ENCODE data around the gene CD1D. TPM values are rescaled to one million over a fixed set of nuclear protein-coding genes. Genes with fewer than 3 reads are reported as not detected.
"Not testable (repeated sequence)": the region's sequence is repeated elsewhere in the genome, so short reads cannot be mapped to it uniquely, and the experiment has no call there.

CD1D gene
- total RNA-seq, 2 donors from 2014 or later = not detected

GRCh38 chr1:158154501-158154900, 26.2 kb upstream of the CD1D start:
- H3K4me1 Mint-ChIP-seq = peaks cover 11% of the 10 kb centered on the region
- H3K9me3 Mint-ChIP-seq = peaks cover 4% of the 10 kb centered on the region
- no peak for ATAC-seq (replicated peaks)

GRCh38 chr1:158155673-158156072, 25.0 kb upstream of the CD1D start:
- Mint-ChIP-seq H3K27ac (no peak overlapping the region), H3K9me3 (no peaks in the 10 kb centered on the region), H3K36me3 (ENCODE audit: low read depth) (no peaks in the 10 kb centered on the region), H3K4me3 (no peak overlapping the region), H3K27me3 (peaks cover 29% of the 10 kb centered on the region), H3K4me1 (no peaks in the 10 kb centered on the region)
- ATAC-seq (replicated peaks) = no peak

More at GRCh38 chr1:158154501-158154900, 26.2 kb upstream of the CD1D start:
- Mint-ChIP-seq H3K4me3 (no peak overlapping the region), H3K27ac (no peak overlapping the region), H3K27me3 (peaks cover 23% of the 10 kb centered on the region), H3K36me3 (ENCODE audit: low read depth) (no peaks in the 10 kb centered on the region)

GRCh38 chr1:158159597-158159996, 21.1 kb upstream of the CD1D start:
- H3K27me3 Mint-ChIP-seq = peaks cover 55% of the 10 kb centered on the region
- H3K9me3 Mint-ChIP-seq = no peaks in the 10 kb centered on the region
- H3K27ac Mint-ChIP-seq = no peak overlapping the region
- no peaks in the 10 kb centered on the region for H3K4me1 Mint-ChIP-seq
- ATAC-seq (replicated peaks) = no peak
- no peak overlapping the region for H3K4me3 Mint-ChIP-seq
- H3K36me3 Mint-ChIP-seq (ENCODE audit: low read depth) = no peaks in the 10 kb centered on the region

DNA sequence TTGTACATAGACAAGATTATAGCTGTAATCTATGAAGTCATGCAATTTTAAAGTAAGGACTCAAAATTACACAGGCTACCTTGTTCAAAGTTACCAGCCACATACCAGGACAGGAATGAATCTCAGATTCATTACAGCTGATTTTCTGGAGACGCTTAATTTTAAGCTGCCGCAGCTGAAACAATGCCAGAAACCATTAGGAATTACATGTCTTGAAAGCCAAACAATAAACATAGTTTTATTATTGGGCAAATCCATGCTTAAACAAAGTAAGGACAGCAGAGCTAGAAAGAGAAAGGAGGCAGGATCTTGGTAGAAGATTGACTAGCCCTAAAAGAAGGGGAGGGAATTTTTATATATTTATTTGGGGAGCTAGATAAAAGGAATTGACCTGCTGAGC, 19.2 kb upstream of the CD1D start:
- Mint-ChIP-seq H3K9me3 (no peaks in the 10 kb centered on the region), H3K27me3 (peaks cover 66% of the 10 kb centered on the region), H3K4me3 (no peak overlapping the region), H3K4me1 (no peaks in the 10 kb centered on the region), H3K36me3 (ENCODE audit: low read depth) (no peaks in the 10 kb centered on the region), H3K27ac (no peak overlapping the region)
- ATAC-seq (replicated peaks) = no peak

DNA sequence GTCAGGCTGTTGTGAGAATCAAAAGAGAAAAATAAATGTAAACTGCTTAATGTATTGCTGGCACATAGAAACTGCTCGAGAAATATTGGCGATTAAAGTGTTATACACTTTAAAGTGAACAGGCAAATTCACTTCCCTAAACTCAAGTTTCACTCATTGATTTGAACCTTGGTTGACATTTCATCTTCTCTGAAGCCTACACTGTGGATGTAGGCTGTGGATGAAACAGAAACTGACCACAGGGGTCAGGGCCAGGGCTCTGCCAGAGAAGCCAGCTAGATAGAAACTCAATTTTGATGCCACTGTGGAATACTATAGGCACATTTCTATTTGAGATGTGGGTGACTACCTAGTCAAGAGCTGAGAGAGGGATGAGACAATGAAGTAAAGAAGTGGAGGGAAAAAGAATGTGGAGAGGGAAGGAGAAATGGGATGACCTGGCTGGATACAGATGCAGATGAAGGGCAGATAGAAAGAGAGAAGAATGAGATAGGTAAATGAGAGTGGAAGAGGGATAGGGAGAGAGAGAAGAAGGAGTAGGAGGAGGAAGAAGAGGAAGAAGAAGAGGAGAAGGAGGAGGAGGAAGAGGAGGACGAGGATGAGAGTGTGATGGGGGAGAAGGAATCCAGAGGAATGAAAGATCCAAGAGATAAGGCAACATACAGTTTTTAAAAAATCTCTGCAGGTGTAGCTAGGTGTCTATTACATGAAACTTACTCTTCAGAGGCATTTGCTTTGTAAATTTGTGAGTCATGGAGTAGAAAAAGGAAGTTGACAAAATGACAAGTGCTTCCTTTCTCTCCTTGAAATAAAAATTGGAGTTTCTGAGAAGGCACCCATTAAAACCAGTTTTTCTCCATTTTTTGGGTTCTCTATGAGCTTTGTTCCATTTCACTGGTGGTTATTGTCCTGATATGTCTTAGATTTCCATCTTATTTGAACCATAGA, 17.4 kb upstream of the CD1D start:
- H3K4me3 Mint-ChIP-seq = no peak overlapping the region

GRCh38 chr1:158169105-158169504, 11.6 kb upstream of the CD1D start:
- Mint-ChIP-seq H3K27me3 (peaks cover 40% of the 10 kb centered on the region), H3K4me3 (no peak overlapping the region), H3K9me3 (no peaks in the 10 kb centered on the region), H3K27ac (no peak overlapping the region), H3K36me3 (ENCODE audit: low read depth) (no peaks in the 10 kb centered on the region), H3K4me1 (no peaks in the 10 kb centered on the region)
- no peak for ATAC-seq (replicated peaks)

More for the DNA sequence above, 17.4 kb upstream of the CD1D start:
- Mint-ChIP-seq H3K4me1 (no peaks in the 10 kb centered on the region), H3K27ac (no peak overlapping the region), H3K9me3 (no peaks in the 10 kb centered on the region), H3K36me3 (ENCODE audit: low read depth) (no peaks in the 10 kb centered on the region), H3K27me3 (peaks cover 66% of the 10 kb centered on the region)
- ATAC-seq (replicated peaks) = no peak

DNA sequence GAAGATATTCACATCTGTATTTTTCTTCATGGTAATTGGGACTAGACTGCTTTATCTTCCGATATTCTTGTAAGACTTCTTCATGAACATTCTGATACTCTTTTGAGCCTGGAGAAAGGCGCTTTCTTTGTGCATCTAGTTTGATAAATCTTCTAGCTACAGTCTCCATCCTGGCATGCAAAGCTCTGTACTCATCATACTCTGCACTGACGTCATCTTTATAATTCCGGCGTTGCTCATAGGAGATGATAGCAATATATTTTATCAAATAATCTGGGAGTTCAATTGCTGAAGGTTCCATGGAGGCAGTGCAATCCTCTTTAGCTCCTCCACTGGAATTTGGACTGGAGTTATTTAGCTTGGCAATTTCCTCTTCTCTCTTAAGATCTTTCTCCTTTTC, 4.8 kb upstream of the CD1D start:
- ATAC-seq (replicated peaks); H3K4me1 Mint-ChIP-seq; H3K9me3 Mint-ChIP-seq; H3K4me3 Mint-ChIP-seq; H3K36me3 Mint-ChIP-seq (ENCODE audit: low read depth); H3K27ac Mint-ChIP-seq: not testable (repeated sequence)
- H3K27me3 Mint-ChIP-seq = peaks cover 52% of the 10 kb centered on the region

- Mint-ChIP-seq H3K4me3 (no peak overlapping the region), H3K27ac (no peak overlapping the region), H3K9me3 (no peaks in the 10 kb centered on the region), H3K36me3 (ENCODE audit: low read depth) (no peaks in the 10 kb centered on the region), H3K4me1 (no peaks in the 10 kb centered on the region), H3K27me3 (peaks cover 53% of the 10 kb centered on the region)
- no peak for ATAC-seq (replicated peaks)
Measured at GRCh38 chr1:158176399-158176798, 4.3 kb upstream of the CD1D start.

DNA sequence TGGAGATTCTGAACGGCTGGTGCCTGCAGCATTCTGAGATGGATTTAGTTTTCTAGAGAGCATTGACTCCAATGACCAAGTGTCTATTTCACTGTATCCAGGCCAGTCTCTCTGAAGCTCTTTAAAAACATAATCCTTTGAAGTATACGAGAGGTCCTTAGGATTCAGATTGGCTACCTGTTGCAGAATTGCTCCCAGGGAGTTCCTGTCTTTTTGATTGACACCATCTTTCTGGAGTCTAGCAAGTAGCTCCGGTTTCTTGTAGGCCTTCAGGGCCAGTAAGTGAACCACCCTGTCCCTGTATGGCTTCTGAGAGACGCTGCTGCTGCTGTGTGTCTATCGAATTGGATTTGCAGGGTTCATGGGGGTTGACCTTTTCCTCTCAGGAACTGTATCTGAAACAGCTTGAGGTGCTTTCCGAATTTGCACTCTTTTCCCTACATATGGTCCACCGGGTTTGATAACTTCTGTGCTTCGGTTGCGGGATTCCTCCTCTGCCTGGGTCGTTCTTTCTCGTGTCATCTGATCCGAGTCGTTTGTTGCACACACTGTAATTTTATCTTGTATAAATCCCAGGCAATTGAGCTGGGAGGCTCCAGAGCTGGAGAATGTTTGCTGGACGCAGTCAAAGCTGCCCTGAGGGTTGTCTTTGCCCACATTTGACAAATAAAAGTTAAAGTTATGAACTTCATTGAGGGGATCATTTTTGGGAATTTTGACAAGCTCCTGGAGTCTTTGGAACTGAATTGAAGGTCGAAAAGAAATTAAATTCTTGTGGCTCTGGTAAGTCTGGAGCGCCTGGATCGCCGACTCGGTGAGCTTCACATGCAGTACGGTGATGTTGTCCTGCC, 3.6 kb upstream of the CD1D start:
- not testable (repeated sequence) for H3K4me3 Mint-ChIP-seq; H3K4me1 Mint-ChIP-seq; H3K36me3 Mint-ChIP-seq (ENCODE audit: low read depth); H3K9me3 Mint-ChIP-seq; ATAC-seq (replicated peaks); H3K27ac Mint-ChIP-seq
- peaks cover 56% of the 10 kb centered on the region for H3K27me3 Mint-ChIP-seq

- peak; percentile 85 for ATAC-seq (replicated peaks)
- Mint-ChIP-seq H3K9me3 (no peaks in the 10 kb centered on the region), H3K27ac (no peak overlapping the region), H3K4me1 (no peaks in the 10 kb centered on the region), H3K36me3 (ENCODE audit: low read depth) (no peaks in the 10 kb centered on the region), H3K27me3 (peaks cover 61% of the 10 kb centered on the region), H3K4me3 (peak overlapping the region; percentile 31)
Measured at GRCh38 chr1:158177700-158178450, 2.8 kb upstream of the CD1D start.

- Mint-ChIP-seq H3K27ac (no peak overlapping the region), H3K9me3 (no peaks in the 10 kb centered on the region), H3K36me3 (ENCODE audit: low read depth) (no peaks in the 10 kb centered on the region), H3K4me3 (peak overlapping the region; percentile 62), H3K27me3 (peaks cover 68% of the 10 kb centered on the region), H3K4me1 (no peaks in the 10 kb centered on the region)
- no peak for ATAC-seq (replicated peaks)
Measured at GRCh38 chr1:158179301-158180041, 1.2 kb upstream of the CD1D start.

DNA sequence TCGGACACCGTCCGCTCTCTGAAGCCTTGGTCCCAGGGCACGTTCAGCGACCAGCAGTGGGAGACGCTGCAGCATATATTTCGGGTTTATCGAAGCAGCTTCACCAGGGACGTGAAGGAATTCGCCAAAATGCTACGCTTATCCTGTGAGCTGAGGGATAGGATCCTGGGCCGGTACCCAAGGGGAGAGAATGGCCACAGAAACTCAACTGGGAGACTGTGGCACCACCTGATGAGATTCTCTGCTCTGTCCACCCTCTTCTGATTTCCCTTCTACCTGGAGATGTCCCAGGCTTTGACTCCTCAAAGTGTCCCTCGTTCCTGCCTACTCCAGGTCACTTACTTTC, 855 bp downstream of the CD1D start:
- Mint-ChIP-seq H3K27ac (no peak overlapping the region), H3K36me3 (ENCODE audit: low read depth) (no peaks in the 10 kb centered on the region), H3K4me1 (no peaks in the 10 kb centered on the region), H3K27me3 (peaks cover 59% of the 10 kb centered on the region), H3K4me3 (peak overlapping the region; percentile 62), H3K9me3 (no peaks in the 10 kb centered on the region)
- no peak for ATAC-seq (replicated peaks)

- Mint-ChIP-seq H3K27ac (no peak overlapping the region), H3K36me3 (ENCODE audit: low read depth) (no peaks in the 10 kb centered on the region), H3K27me3 (peaks cover 54% of the 10 kb centered on the region), H3K4me1 (no peaks in the 10 kb centered on the region), H3K4me3 (no peak overlapping the region), H3K9me3 (no peaks in the 10 kb centered on the region)
- no peak for ATAC-seq (replicated peaks)
Measured at GRCh38 chr1:158185770-158186169, 5.1 kb downstream of the CD1D start.

DNA sequence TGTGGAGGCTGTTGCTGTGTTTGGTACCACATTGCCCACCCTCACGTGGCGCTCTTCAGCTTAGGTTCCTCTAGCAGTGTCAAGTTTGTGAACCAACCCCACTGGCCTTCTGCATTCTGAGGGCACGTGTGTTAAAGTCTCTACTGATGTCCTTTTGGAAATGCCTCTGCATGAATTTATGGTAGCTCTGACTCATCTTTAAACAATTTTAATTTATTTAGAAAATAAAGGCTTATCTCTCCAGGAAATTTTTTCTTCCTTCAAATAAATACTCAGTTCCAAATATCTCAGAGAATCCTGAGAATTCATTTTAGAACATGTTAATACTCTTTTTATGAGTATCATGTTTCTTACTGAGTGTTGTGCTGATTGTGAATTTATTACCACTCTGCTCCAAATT, 5.5 kb downstream of the CD1D start:
- H3K27me3 Mint-ChIP-seq = peaks cover 52% of the 10 kb centered on the region
- no peak overlapping the region for H3K27ac Mint-ChIP-seq
- H3K9me3 Mint-ChIP-seq = no peaks in the 10 kb centered on the region
- no peaks in the 10 kb centered on the region for H3K36me3 Mint-ChIP-seq (ENCODE audit: low read depth)
- H3K4me1 Mint-ChIP-seq = no peaks in the 10 kb centered on the region
- no peak overlapping the region for H3K4me3 Mint-ChIP-seq
- no peak for ATAC-seq (replicated peaks)
